NOMO-1 treated with DMSO at 0.1 percent for 48 hours (cell line): ENCODE measurements around the gene KIDINS220.

Experiments
- DNase-seq: peaks from one replicate; lab custom pipeline; 2025; ENCODE audit not compliant: unreplicated experiment; lab: John Stamatoyannopoulos, UW

The KIDINS220 gene

DNA sequence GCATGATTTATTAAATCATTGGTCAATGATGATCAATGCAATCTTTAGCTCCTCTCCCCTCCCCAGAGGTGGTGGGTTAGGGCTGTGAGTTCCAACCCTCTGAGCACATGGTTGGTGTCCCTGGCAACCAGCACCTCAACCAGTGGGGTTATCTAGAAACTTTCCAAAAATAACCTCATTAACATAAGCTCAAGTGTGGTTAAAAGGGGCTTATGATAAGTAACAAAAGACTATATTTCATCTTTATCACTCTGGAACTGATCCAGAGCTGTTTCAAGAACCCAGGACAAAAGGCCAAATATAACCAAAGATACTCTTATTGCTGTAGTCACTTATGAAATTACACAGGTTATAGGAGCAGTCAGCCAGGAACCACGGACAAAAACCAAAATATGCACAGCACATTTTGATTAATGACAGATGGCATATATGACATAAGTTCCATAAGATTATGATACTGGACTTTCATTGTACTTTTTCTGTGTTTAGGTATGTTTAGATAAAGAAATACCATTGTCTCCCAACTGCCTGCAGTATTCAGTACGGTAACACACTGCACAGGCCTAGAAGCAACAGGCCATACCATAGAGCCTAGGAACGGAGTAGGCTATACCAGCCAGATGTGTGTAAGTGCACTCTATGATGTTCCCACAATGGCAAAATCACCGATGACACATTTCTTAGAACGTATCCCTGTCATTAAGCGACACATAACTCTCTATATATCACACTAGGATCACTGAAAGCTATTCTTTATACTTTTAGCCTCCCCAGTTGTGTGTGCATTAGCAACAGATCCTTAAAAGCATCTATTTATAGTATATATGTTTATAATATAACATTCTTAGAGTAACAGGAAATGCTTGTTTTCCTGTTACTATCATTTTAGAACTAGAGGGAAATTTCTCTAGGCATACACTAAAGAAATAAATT is 31.9 kb downstream of the KIDINS220 start:
- no peak for DNase-seq

- no peak for DNase-seq
Observed at GRCh38 chr2:8803658-8804379, 33.6 kb downstream of the KIDINS220 start.

DNA sequence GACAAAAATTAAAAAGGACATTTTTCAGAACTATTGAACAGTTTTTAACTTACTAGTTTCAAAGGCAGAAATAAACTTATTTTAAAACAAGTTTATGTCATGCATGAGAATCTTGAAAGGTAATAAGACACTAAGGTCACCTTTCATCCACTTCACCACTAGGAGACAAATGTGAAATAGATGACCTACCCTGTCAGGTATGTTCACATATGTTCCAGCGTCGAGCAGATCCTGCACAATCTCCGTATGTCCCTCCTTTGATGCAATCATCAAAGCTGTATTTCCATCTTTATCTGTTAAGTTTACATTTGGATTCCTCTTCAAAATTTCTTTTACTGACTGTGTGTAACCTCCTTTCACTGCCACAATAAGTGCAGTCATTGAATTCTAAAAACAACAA is 34.7 kb downstream of the KIDINS220 start:
- DNase-seq: no peak

GRCh38 chr2:8800821-8801220 is 36.6 kb downstream of the KIDINS220 start:
- no peak for DNase-seq

DNA sequence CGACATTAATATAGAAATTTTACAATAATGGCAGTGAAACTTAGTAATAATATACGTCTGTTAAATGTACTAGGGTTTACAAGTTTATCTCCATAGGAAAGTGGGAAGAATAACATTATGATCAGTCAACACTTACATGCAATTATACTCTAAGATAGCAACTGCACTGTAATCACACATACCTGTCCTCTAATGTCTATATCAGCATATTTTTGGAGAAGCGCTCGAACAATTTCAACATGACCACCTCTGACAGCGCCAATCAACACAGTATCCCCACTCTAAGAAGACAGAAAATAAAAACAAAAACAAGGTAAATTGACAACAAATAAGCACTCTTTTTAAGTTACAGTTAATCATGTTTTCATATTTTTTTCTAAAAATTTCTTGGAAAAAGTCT is 37.2 kb downstream of the KIDINS220 start:
- no peak for DNase-seq

DNA sequence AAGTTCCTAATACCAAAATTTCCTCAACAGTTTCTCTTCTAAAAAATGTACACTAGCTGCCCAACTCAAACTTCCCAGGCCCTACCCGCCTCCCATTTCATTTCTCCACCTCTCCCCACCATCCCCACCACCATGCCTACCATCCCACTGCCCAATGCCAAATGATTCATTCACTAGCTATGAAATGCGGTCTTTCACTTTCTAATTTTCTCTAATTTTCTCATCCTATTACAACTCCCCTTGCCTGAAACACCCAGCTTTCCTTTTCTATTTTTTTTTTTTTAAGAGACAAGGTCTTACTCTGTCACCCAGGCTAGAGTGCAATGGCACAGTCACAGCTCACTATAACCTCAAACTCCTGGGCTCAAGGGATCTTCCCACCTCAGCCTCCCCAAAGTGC is 38.4 kb downstream of the KIDINS220 start:
- no peak for DNase-seq

GRCh38 chr2:8798393-8798792 is 39.0 kb downstream of the KIDINS220 start:
- no peak for DNase-seq

DNA sequence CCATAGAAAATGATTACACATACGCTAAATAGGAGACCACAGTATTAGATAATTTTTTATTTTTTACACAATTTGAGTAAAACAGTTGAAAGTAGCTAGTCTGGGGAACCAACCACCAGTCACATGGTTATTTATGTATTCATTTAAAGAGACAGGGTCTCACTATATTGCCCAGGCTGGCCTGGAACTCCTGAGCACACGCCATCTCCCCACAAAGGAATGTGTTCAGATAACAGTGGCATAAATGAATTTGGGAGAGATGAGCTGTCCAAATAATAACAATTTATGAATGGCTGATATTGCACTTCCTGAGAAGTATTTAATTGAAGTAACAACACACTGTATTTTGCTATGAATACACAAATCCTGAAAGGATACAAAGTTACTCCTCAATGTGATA is 39.7 kb downstream of the KIDINS220 start:
- no peak for DNase-seq

- no peak for DNase-seq
Observed at GRCh38 chr2:8796878-8797550, 40.4 kb downstream of the KIDINS220 start.

DNA sequence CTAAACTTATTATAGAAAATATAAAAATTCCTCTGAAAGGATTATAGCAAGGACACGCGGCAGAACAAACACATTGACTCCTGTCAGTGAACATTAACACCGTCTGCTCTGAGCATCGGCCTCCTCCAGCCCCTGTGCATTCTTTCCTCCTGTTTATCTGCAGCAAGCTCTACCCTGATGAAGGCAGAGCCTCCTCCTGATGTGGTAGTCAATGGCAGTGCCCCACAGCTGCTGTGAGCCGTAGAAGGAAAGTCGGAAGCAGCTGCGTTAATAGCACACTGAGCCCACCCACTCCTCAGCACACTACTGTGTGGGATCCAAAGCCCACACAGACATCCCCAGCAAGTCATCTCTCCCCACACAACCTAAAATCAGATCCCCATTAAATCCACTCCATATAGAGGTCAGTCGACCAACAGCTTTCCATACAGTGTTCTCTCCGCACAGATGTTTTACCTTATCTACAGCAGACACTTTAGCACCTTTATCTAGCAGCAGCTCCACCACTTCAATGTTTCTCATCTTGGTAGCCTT is 41.0 kb downstream of the KIDINS220 start:
- DNase-seq: no peak

GRCh38 chr2:8794923-8795825 is 42.2 kb downstream of the KIDINS220 start:
- DNase-seq: no peak

DNA sequence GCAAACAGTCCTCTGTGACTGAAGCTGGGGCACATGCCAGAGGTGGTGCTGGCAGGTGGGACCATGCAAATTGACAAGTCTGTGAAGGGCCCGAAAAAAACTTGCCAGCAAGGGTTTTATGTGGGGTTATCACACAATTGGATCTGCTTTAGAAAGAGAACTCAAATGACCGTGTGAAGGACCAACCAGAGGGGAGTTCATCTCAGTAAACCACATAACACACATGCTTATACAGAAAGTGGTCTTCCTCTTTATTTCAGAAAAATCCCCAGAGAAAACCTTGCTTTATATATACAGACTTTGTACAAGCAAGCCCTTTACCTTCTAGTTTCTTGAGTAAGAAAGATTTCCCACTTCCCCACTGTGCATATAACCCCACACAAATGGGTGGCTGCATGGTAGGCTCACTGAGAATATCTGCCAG is 46.7 kb downstream of the KIDINS220 start:
- DNase-seq: no peak

DNA sequence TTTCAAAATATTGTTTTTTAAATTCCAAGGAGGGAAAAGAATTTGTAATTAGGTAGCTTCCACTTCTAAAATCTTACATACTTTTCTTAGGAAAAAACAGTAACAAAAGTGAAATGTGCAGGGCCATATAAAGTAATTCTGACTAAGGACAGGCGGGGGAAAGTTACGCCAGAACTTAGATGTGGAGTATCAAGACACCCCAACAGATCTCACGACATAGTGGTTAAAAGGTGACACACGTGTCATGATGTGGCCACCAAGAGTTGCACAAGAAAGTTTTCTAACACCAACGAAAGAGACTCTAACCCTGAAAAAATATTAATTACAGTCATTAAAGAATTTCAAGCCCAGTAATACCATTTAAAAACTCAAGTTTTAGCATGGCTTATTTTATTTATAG is 51.0 kb downstream of the KIDINS220 start:
- no peak for DNase-seq

GRCh38 chr2:8779795-8780671 is 57.4 kb downstream of the KIDINS220 start:
- DNase-seq: no peak

DNA sequence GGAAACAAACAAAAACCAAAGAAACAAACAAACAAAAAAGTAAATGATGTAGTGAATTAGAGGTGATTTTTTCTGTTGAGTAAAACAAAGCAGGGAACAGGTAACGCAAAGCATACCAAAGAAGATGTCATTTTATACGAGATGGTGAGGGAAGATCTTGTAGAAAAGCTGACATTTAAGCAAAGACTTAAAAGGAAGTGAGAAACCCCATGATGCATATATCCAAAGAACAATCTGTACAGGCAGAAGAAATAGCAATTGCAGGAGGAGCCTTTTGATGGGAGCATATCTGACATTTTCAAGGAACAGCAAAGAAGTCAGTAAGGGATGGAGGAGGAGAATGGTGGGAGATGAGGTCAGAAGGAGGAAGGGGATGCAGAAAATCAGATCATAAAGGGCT is 63.0 kb downstream of the KIDINS220 start:
- DNase-seq: no peak

DNA sequence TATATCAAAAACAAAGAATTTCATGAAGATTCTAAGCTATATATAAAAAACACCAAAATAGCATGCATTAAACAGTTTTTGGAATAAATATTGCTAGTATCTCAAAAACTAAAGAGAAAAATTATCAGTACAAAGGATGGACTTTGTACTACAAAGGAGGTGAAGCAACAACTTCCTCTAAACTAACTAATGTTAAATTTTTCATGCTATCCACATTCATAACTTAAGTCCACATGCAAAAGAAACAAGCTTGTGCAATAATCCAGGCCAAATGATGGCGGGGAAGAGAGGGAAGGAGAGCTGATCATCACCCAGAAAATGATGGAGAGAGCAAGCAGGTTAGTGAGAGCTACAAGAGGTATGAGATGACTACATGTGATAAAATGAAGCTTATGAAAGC is 70.1 kb downstream of the KIDINS220 start:
- DNase-seq: peak; percentile 31

GRCh38 chr2:8761529-8762164 is 75.8 kb downstream of the KIDINS220 start:
- peak; percentile 44 for DNase-seq

GRCh38 chr2:8756716-8757115 is 80.7 kb downstream of the KIDINS220 start:
- DNase-seq: no peak

DNA sequence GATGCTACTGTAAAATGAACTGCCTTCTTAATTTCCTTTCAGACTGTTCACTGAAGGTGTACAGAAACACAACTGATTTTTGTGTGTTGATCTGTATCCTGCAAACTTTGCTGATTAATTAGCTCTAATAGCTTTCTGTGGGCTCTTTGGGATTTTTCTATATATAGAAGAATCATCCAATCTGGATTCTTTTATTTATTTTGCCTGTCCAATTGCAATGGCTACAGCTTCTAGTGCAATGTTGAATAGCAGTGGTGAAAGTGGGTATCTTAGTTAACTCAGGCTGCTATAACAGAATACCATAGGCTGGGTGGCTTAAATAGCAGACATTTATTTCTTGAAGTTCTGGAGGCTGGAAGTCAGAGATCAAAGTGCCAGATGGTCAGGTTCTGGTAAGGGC is 81.2 kb downstream of the KIDINS220 start:
- DNase-seq: no peak
